Measurements from ENCODE around the gene FAIM.
"Not testable (repeated sequence)": the region's sequence is repeated elsewhere in the genome, so short reads cannot be mapped to it uniquely, and the experiment has no call there.

FAIM gene

GRCh38 chr3:138668107-138668506, 59.5 kb downstream of the FAIM start:
- no peak overlapping the region for H3K4me3 ChIP-seq
- no peak overlapping the region for H3K27ac ChIP-seq
- TF ChIP-seq CTCF (IDR thresholded peaks at IDR 0.05), result no peak
- no peak for DNase-seq (ENCODE audit: low spot score)

- DNase-seq (ENCODE audit: low spot score), result no peak
- no peak for TF ChIP-seq CTCF (IDR thresholded peaks at IDR 0.05)
- Histone ChIP-seq H3K4me3 (no peak overlapping the region), H3K27ac (no peak overlapping the region)
Measured at GRCh38 chr3:138670407-138670806, 61.8 kb downstream of the FAIM start.

GRCh38 chr3:138673641-138674530, 65.3 kb downstream of the FAIM start:
- no peak overlapping the region for H3K4me3 ChIP-seq
- no peak overlapping the region for H3K27ac ChIP-seq
- no peak for TF ChIP-seq CTCF (IDR thresholded peaks at IDR 0.05)
- DNase-seq (ENCODE audit: low spot score), result no peak

GRCh38 chr3:138675393-138675792, 66.8 kb downstream of the FAIM start:
- no peak for TF ChIP-seq CTCF (IDR thresholded peaks at IDR 0.05)
- Histone ChIP-seq H3K4me3 (no peak overlapping the region), H3K27ac (no peak overlapping the region)
- no peak for DNase-seq (ENCODE audit: low spot score)

- TF ChIP-seq CTCF (IDR thresholded peaks at IDR 0.05), result no peak
- no peak for DNase-seq (ENCODE audit: low spot score)
- H3K27ac ChIP-seq, result no peak overlapping the region
- H3K4me3 ChIP-seq, result no peak overlapping the region
Measured at GRCh38 chr3:138678086-138678485, 69.5 kb downstream of the FAIM start.

GRCh38 chr3:138678874-138679392, 70.4 kb downstream of the FAIM start:
- no peak for TF ChIP-seq CTCF (IDR thresholded peaks at IDR 0.05)
- no peak for DNase-seq (ENCODE audit: low spot score)
- Histone ChIP-seq H3K4me3 (no peak overlapping the region), H3K27ac (no peak overlapping the region)

- not testable (repeated sequence) for DNase-seq (ENCODE audit: low spot score); H3K27ac ChIP-seq; H3K4me3 ChIP-seq
Measured at GRCh38 chr3:138680974-138681373, 72.4 kb downstream of the FAIM start.

All from coronary artery (tissue), 2 donors.